Liver (tissue), 9 donors: ENCODE results near the gene PRSS57. TPM values are rescaled to one million over a fixed set of nuclear protein-coding genes. Genes with fewer than 3 reads are reported as not detected.
A peak's percentile ranks its signal among the peaks of the same experiment; 100 is the strongest.

Experiments used
- DNase-seq: peaks from one replicate; pipeline ENCODE4 v3.0.0-alpha.2; 2017; ENCODE audit warnings: low spot score
- H3K27ac ChIP-seq, 2 donors: one replicate each; pipeline ENCODE4 v1.7.0; 2013; ENCODE audit warnings: inconsistent platforms in 2 of 2, low read length in 2 of 2, control low read depth in 1 of 2, low read depth in 1 of 2, mild to moderate bottlenecking in 1 of 2
- H3K27me3 ChIP-seq, 4 donors: one replicate each; pipeline versions ENCODE4 v1.6.1 to v1.7.0; 2013; ENCODE audit warnings: low read length in 3 of 4, inconsistent platforms in 1 of 4, mild to moderate bottlenecking in 1 of 4, moderate library complexity in 1 of 4; ENCODE audit not compliant: control insufficient read depth in 4 of 4, insufficient read depth in 4 of 4
- H3K36me3 ChIP-seq, 4 donors: one replicate each; pipeline versions ENCODE4 v1.6.1 to v1.7.0; 2013; ENCODE audit warnings: low read length in 3 of 4, mild to moderate bottlenecking in 3 of 4, low read depth in 1 of 4, moderate library complexity in 1 of 4; ENCODE audit not compliant: control insufficient read depth in 4 of 4, insufficient read depth in 3 of 4
- H3K4me1 ChIP-seq, 4 donors: one replicate each; pipeline versions ENCODE4 v1.6.1 to v1.7.0; 2013; ENCODE audit warnings: low read length in 3 of 4, mild to moderate bottlenecking in 3 of 4, moderate library complexity in 1 of 4; ENCODE audit not compliant: control insufficient read depth in 4 of 4, insufficient read depth in 4 of 4
- H3K4me3 ChIP-seq, 3 donors: one replicate each; pipeline versions ENCODE4 v1.6.1 to v1.7.0; 2013; ENCODE audit warnings: low read length in 3 of 3, control low read depth in 1 of 3, low read depth in 1 of 3, mild to moderate bottlenecking in 1 of 3
- H3K9ac ChIP-seq, 2 donors: one replicate each; pipeline ENCODE4 v1.7.0; 2013; ENCODE audit warnings: low read length in 2 of 2, mild to moderate bottlenecking in 2 of 2, moderate library complexity in 2 of 2, control low read depth in 1 of 2, low read depth in 1 of 2
- H3K9me3 ChIP-seq, 4 donors: one replicate each; pipeline versions ENCODE4 v1.6.1 to v1.7.0; 2013; ENCODE audit warnings: low read length in 3 of 4; ENCODE audit not compliant: control insufficient read depth in 4 of 4
- EGR1 ChIP-seq, 2 donors: IDR thresholded peaks; 2 replicates each; pipeline ENCODE4 v1.6.1; 2016 to 2018; ENCODE audit warnings: antibody characterized with exemption in 2 of 2, low read depth in 2 of 2
- FOXA2 ChIP-seq: IDR thresholded peaks from 2 replicates; pipeline ENCODE4 v1.6.1; 2016; ENCODE audit warnings: antibody characterized with exemption
- GABPA ChIP-seq, 2 donors: IDR thresholded peaks in 1 of 2; conservative IDR thresholded peaks in 1 of 2; 2 replicates each; pipeline ENCODE4 v1.6.1; 2016; ENCODE audit warnings: antibody characterized with exemption in 2 of 2, mild to moderate bottlenecking in 1 of 2, moderate library complexity in 1 of 2
- HNF4A ChIP-seq, 2 donors: conservative IDR thresholded peaks; 2 replicates each; pipeline ENCODE4 v1.6.1; 2016; ENCODE audit warnings: antibody characterized with exemption in 2 of 2, mild to moderate bottlenecking in 2 of 2
- HNF4G ChIP-seq: IDR thresholded peaks from 2 replicates; pipeline ENCODE4 v1.6.1; 2016; ENCODE audit warnings: antibody characterized with exemption
- NR2F2 ChIP-seq: IDR thresholded peaks from 2 replicates; pipeline ENCODE4 v1.6.1; 2016; ENCODE audit warnings: antibody characterized with exemption
- RAD21 ChIP-seq, 2 donors: IDR thresholded peaks; 2 replicates each; pipeline ENCODE4 v1.6.1; 2016; ENCODE audit warnings: antibody characterized with exemption in 2 of 2, mild to moderate bottlenecking in 2 of 2
- RXRA ChIP-seq, 2 donors: IDR thresholded peaks; 2 replicates each; pipeline ENCODE4 v1.6.1; 2017 to 2018; ENCODE audit warnings: antibody characterized with exemption in 2 of 2, mild to moderate bottlenecking in 1 of 2
- SP1 ChIP-seq: IDR thresholded peaks from 2 replicates; pipeline ENCODE4 v1.6.1; 2018; ENCODE audit warnings: antibody characterized with exemption, mild to moderate bottlenecking
- YY1 ChIP-seq: IDR thresholded peaks from 2 replicates; pipeline ENCODE4 v1.6.1; 2016; ENCODE audit warnings: antibody characterized with exemption, mild to moderate bottlenecking
- WGBS: extraction: QIAGEN DNeasy Blood & Tissue Kit; methylation state at CpG from one replicate; pipeline ENCODE4 v1.1.7; 2013; 5-methylcytosine and 5-hydroxymethylcytosine counted together
- polyA plus RNA-seq, 2 donors: library from polyadenylated mRNA; stranded (reverse) in 1 of 2; unstranded in 1 of 2; fragments of 200-250 nt in 1 of 2; fragments of >200 nt in 1 of 2; fragmentation: Nextera tagmentation in 1 of 2; extraction: Ambion mirVana in 1 of 2; gene quantifications; one replicate each; pipeline versions ENCODE4 v1.2.1 to v1.2.3, GENCODE V29; 2013 to 2015
- total RNA-seq, 2 donors: library from RNA; depleted of rRNA; stranded (reverse); fragments of >200 nt; gene quantifications; one replicate each; pipeline ENCODE4 v1.2.3, GENCODE V29; 2014
- TF ChIP-seq, protein P1 (sequence below): IDR thresholded peaks from 2 replicates; pipeline ENCODE4 v1.6.1; 2016; ENCODE audit warnings: antibody characterized with exemption, mild to moderate bottlenecking
- TF ChIP-seq, protein P2 (sequence below): IDR thresholded peaks from 2 replicates; pipeline ENCODE4 v1.6.1; 2016; ENCODE audit warnings: antibody characterized with exemption
- donor health status: healthy.
- donor health status: healthy.
- donor health status: healthy.
- donor health status: healthy.
- donor health status: healthy.

Gene PRSS57
- total and polyA plus RNA-seq, 4 donors = 0.10 to 12.1 TPM; not detected in 2

DNA sequence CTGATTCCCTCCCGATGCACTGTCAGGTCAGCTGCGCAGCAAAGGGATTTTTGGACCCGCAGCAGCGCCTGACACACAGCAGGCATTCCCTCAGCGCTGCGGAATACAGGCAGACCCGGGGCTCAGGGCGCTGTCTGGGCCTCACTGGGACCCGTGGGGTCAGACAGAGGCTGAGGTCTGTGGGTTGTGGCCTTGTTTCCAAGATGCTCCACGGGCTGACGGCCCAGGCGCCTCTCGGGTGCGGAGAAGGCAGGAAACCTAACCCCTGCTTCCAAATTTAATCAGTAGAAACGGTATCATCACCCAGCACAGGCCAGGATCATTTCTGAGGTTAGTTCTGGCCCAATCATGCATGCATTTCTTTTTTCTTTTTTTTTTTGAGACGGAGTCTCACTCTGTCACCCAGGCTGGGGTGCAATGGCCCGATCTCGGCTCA lies 31.6 kb downstream of the PRSS57 start:
- H3K4me3 ChIP-seq = peak overlapping the region; percentile 49 to 78 (median 60)
- H3K9ac ChIP-seq = peak overlapping the region; percentile 21 to 69
- no peaks in the 10 kb centered on the region for H3K9me3 ChIP-seq
- DNase-seq = no peak
- no peaks in the 10 kb centered on the region for H3K27me3 ChIP-seq
- H3K4me1 ChIP-seq = peaks cover 12 to 50% (median 34%) of the 10 kb centered on the region in 4 donors
- no peaks in the 10 kb centered on the region for H3K36me3 ChIP-seq
- WGBS = 24% methylated on average over 18 of the region's 18 CpGs
- TF ChIP-seq NR2F2 (peak; percentile 42), RXRA (IDR thresholded peaks at IDR 0.05) (peak; percentile 31 to 51), HNF4A (conservative IDR thresholded peaks at IDR 0.05) (peak; percentile 36 to 44), HNF4G (no peak)
- peak overlapping the region; percentile 94 to 95 for H3K27ac ChIP-seq

DNA sequence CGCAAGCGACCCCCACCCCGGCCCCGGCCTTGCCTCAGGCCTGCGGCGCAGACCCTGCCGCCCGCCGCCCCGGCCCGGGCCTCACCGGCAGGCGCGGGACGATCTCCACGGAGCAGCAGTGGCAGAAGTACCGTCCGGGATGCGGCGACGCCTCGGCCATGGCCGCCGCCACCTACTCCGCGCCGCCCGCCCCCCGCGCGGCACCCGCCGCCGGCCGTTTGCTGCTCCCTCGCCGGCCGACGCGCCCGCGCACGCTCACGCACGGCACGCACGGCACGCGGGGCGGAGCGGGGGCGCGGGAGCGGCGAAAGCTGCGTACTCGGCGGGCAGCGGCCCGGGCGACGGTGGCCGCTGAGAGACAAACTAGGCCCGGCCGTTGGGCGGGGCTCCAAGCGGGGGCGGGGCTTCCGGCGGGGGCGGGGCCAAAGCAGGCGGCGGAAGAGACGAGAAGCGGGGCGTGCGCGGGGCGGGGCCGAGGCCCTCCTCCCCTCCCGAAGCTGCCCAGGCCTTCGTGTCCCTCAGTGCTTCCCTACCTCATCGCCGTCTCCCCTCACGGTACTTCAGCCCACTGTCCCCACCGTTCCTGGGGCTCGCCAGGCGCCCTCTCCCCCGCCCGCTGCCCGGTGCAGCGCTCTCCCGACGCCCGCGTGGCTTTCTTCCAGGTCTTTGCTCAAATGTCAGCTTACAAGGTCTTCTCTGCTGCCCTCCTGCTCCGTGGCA lies 32.1 kb downstream of the PRSS57 start, which contains the start of gene RNF126:
RNF126 (minus strand) TSS at position 253 of the 720 bp plus-strand sequence; CDS start at position 160, 93 bp downstream.
- Histone ChIP-seq H3K9me3 (no peaks in the 10 kb centered on the region), H3K27ac (peak within 1 kb of the TSS; percentile 95 to 96), H3K36me3 (no peaks in the 10 kb centered on the region), H3K4me1 (peaks cover 18 to 56% (median 40%) of the 10 kb centered on the region in 4 donors), H3K4me3 (peak within 1 kb of the TSS; percentile 80 to 95 (median 92)), H3K9ac (peak within 1 kb of the TSS; percentile 68 to 98), H3K27me3 (no peaks in the 10 kb centered on the region)
- WGBS = 1% methylated on average over 97 of the region's 97 CpGs
- TF ChIP-seq, protein P1, sequence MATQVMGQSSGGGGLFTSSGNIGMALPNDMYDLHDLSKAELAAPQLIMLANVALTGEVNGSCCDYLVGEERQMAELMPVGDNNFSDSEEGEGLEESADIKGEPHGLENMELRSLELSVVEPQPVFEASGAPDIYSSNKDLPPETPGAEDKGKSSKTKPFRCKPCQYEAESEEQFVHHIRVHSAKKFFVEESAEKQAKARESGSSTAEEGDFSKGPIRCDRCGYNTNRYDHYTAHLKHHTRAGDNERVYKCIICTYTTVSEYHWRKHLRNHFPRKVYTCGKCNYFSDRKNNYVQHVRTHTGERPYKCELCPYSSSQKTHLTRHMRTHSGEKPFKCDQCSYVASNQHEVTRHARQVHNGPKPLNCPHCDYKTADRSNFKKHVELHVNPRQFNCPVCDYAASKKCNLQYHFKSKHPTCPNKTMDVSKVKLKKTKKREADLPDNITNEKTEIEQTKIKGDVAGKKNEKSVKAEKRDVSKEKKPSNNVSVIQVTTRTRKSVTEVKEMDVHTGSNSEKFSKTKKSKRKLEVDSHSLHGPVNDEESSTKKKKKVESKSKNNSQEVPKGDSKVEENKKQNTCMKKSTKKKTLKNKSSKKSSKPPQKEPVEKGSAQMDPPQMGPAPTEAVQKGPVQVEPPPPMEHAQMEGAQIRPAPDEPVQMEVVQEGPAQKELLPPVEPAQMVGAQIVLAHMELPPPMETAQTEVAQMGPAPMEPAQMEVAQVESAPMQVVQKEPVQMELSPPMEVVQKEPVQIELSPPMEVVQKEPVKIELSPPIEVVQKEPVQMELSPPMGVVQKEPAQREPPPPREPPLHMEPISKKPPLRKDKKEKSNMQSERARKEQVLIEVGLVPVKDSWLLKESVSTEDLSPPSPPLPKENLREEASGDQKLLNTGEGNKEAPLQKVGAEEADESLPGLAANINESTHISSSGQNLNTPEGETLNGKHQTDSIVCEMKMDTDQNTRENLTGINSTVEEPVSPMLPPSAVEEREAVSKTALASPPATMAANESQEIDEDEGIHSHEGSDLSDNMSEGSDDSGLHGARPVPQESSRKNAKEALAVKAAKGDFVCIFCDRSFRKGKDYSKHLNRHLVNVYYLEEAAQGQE = peak; percentile 15
- TF ChIP-seq YY1 (peak; percentile 9), SP1 (peak; percentile 55), FOXA2 (no peak), EGR1 (IDR thresholded peaks at IDR 0.05; ENCODE audit: low read depth in 2 of 2) (peak in 1 of 2 donors; percentile 56), GABPA (IDR thresholded peaks at IDR 0.05 in 1 of 2, conservative IDR thresholded peaks at IDR 0.05 in 1 of 2) (peak in 1 of 2 donors; percentile 78), RXRA (IDR thresholded peaks at IDR 0.05) (no peak), RAD21 (IDR thresholded peaks at IDR 0.05) (peak in 1 of 2 donors; percentile 12)
- TF ChIP-seq, protein P2, sequence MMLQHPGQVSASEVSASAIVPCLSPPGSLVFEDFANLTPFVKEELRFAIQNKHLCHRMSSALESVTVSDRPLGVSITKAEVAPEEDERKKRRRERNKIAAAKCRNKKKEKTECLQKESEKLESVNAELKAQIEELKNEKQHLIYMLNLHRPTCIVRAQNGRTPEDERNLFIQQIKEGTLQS = no peak
- peak; percentile 99 for DNase-seq
